GM18858 (cell line): ENCODE results near the gene OIT3.

ENCODE experiments used
- ATAC-seq: cut with Tn5 transposase; IDR thresholded peaks from one replicate; pipeline ENCODE4 v1.9.1; 2021; ENCODE audit not compliant: unreplicated experiment

Gene OIT3

DNA sequence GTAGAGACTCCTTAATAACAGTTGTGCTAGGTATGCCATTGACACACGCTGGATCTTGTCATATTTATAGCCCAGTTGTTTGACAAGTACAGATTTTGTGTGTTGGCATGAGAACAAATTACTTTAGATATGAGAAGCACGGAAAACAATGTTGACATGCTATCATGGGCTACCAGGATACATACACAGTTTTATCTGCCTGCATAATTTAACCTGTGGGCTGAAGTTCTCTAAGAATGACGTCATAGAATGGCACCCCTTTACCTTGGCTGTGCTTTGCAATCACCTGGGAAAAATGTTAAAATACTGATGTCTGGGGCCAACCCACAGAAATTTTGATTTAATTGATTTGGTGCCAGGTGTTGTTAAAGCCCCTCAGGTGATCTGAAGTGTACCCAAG is 58.2 kb downstream of the OIT3 start:
- no peak for ATAC-seq

DNA sequence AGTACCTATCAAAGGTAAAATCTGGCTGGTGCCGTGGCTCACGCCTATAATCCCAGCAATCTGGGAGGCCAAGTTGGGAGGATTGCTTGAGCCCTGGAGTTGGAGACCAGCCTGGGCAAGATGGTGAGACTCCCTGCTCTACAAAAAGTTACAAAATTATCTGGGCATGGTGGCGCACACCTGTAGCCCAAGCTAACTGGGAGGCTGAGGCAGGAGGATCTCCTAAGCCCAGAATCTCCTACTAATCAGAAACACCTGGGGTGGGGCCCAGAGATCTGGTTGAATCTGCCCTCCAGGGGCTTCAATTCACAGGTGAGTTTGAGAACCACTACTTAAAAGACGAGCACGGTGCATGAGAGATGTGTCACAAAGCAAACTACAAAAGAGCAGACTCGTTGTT is 58.6 kb downstream of the OIT3 start:
- no peak for ATAC-seq

DNA sequence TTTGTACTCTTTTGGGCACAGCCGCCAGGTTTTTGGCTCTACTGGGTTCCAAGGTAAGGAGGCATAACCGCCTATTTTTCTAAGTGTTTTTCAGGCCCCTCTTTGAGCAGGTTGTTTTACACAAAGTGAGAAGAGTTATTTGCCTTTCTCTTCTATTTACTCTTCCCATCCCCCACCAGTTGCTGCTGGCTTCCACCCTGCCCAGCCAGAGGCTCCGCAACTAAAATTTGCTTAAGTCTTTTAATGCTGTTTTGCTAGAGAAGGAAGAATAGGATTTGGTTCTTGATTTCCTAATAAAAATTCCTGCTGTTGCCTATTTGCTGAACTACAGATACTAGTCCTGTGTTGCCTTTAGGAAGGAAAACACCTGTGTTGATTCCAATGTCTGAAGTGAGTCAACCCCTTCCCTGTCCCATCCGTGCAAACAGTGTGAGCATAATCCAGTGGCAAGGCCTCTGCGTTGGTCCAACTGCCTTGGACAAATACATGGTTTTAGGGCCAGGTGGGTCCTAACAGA is 59.2 kb downstream of the OIT3 start:
- no peak for ATAC-seq

DNA sequence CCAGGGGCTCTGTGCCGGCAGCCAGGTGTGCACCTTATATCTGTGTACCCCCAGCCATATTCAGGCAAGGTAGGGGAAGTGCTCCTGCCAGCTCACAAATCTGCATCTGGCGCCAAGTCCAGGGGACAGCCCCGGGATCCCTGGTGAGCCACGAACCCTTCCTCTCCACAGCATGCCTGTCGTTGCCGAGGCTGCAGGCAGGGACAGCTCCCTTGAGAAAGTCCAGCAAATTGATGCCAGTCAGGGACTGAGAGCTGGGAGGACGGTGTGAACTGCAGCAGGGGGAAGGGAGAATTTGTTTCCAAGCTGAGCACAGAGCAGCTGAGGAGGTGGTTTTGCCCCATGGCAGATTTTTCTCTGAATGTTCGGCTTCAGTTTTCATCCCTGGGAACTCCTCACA is 60.1 kb downstream of the OIT3 start:
- no peak for ATAC-seq

DNA sequence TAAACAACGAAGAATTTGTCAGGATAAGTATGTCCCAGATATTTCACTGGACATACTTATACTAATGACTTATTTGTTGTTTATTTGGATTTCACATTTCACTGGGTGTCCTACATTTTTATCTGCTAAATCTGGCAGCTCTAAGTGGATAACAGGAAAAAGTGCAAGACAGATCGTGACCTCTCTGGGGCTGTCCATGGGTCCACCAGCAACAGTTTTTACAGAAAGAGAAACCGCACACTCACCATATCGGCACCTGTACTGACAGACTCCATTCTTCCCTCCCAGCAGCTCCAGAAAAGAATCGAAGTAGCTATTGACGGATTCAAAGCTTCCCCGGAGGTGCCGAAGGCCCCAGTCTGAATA is 60.7 kb downstream of the OIT3 start:
- no peak for ATAC-seq

DNA sequence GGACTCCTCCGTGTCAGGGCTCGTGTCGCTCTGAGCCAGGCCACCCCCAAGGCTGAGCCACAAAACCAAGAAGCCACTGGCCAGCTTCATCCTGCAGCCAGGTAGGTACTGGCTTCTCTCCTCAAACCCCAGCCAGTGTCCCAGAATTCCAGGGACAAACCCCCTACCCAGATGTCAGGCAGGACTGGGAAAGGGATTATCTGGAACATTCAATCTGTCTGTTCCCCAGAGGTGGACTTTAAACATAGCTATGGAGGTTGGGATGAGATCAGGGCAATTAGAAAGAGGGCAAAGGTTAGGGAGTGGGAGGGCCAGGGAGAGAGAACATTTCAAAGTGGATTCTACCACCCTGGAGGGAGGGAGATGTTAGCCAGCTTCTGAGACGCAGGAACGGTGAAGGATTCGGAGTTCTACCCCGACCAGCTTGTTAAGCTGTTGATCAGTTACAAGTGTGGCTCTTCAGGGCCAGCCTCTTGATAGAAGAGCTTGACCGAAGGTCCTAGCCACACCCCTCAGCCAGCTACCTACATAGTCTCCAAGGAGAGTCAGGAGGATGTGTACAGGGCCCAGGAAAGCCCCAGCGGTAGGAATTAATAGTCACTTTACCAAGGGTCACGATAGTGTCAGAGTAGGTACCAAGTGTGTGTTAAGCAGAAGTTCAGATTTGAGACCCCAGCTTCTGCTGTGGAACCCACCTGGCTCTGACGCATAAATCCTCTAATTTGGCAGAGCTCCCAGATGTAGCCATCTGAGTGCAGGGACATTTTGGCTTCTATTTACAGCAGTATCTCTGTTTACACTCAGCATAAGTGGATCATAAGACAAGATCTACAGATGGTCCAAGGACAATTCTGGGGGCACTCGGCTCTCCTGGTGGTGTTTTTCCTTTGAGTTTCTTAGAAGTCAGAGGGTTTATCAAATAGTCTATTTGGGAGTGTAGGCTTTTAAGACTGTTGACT is 61.3 kb downstream of the OIT3 start, which contains the start of gene PLA2G12B:
Gene PLA2G12B, minus strand, starts transcription at position 211 of the 959 bp plus-strand sequence. Its CDS starts 121 bp downstream, at position 90.
- ATAC-seq, result no peak

DNA sequence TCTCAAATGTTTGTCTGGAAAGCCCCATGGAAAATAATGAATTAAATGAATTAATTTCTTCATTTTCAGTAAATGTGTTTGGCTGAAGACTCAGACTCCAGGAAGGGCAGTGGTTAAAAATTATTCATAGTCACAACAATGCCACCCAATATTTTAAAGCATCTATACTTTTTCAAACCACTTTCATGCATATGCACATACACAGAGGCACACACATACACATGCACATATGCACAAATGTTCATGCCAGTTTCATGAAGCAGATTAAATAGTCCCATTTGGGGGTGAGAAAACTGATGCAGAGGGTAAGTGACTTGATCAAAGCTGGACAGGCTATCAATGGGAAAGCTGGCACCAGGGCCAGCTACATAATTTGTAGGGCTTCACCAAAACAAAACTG is 62.5 kb downstream of the OIT3 start:
- no peak for ATAC-seq

DNA sequence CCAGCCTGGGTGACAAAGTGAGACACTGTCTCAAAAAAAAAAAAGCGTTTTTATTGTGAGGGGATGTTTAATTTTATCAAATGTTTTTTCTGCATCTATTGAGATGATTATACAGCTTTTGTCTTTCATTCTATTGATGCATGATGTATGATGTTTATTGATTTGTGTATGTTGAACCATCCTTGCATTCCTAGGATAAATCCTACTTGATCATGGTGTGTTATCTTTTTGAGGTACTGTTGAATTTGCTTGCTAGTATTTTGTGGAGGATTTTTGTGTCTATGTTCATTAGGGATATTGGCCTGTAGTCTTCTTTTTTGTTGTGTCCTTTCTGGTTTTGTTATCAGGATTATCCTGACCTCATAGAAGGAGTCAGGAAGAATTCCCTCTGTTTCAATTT is 83.3 kb downstream of the OIT3 start:
- ATAC-seq, result no peak

DNA sequence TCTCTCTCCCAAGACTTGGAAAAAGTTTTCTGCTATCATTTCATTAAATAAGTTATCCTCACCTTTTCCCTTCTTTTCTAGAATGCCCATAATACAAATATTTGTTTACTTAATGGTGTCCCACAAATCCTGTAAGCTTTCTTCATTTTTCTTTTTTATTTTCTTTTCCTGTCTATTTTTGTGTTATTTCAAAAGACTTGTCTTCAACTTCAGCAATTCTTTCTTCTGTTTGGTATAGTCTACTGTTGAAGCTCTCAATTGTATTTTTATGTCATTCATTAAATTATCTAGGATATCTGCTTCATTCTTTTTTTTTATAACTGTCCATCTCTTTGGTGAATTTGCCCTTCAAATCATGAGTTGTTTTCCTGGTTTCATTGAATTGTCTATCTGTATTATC is 86.2 kb downstream of the OIT3 start:
- ATAC-seq, result no peak

DNA sequence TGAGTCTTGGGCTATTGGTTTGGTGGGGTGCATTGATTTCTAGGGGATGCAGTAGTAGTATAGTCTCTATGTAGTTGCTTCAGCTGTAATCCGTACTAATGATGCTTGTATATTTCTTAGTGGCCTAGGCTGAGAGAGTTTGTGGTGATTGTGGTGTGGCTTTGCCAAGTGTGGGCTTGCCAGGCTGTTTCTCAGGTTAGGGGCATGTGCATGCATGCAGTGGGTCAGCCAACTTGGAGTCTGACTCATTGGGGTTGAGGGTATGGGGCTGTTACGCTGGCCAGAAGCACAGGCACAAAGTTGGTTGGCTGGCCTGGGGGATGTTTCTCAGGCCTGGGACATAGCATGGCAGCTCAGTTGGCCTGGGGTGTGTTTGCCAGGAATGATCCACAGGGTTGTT is 86.8 kb downstream of the OIT3 start:
- no peak for ATAC-seq

DNA sequence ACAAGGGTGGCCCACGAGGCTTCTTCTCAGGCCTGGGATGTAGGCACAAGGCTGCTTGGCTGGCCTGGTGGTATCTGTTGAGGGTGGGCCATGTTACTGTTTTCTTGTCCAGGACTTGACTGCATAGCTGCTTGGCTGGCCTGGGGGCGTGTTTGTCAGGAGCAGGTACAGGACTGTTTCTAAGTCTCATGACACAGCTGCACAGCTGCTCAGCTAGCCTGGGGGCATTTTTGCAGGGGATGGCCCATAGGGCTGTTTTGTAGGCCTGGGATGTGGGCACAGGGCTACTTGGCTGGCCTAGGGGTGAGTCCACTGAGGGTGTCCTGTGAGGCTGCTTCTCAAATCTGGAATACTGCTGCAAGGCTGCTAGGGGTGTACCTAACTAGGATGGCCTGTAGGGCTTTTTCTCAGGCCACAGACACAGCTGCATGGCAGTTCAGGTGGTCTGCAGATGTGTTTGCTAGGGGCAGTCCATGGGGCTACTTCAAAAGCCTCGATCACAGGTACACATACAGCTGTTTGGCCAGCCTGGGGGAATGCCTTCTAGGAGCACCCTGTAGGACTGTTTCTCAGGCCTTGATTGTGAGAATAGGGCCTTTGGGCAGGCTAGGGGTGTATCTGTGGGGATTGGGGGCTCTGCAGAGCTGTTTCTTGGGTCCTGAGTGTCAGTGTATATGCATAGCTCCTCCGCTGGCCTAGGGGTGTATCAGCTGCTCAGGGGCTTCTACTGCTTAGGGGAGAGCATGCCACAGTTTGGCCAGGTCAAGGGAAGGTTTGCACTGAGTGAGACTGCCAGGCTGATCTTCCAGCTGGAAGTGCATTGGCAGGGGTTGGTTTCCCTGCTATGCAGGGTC is 87.7 kb downstream of the OIT3 start:
- no peak for ATAC-seq

DNA sequence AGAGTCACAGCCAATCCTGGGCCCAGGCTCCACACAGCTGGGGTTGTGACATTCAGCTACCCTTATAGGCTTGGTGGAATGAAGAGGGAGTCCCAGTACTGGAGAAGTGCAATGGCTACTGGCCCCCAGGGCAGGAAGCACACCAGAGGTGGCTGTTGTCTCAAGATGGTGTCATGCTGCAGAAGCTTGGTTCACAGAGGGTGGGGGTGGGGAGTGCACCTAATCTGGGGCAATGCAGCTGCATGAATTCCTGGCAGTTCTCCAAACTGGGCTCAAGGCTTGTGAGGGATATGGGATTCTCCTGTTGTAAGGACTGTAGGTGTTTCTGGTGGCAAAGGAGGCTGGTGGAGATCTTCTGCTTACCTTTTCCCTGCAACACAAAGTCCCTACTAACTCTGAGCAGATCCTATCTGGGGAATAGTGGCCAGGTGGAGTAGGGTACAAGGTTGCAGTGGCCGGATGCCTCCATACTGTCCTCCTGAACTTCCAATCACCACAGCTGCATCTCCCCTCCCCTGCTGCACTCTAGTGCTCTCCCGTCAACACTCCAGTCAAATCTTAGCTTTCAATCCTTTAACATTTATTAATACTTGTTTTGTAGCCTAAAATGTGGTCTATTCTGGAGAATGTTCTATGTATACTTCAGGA is 88.5 kb downstream of the OIT3 start:
- no peak for ATAC-seq
